OCI-LY7 (cell line): ENCODE results near the gene OR7D2. TPM values are rescaled to one million over a fixed set of nuclear protein-coding genes. Genes with fewer than 3 reads are reported as not detected.
A peak's percentile ranks its signal among the peaks of the same experiment; 100 is the strongest.

Source experiments
- BruUV-seq: library from RNA; stranded (reverse); fragments of 400-500 nt; replicated peaks from 2 replicates; lab custom pipeline; 2021; lab: Mats Ljungman, UMichigan
- CTCF ChIA-PET: fragments of 300-600 bp; sonication (Branson Sonifier 250); formaldehyde crosslinking; loops from one replicate; lab custom pipeline; 2022; ENCODE audit warnings: antibody characterized with exemption; ENCODE audit not compliant: unreplicated experiment; lab: Charles Lee
- POLR2A ChIA-PET: fragments of 300-600 bp; sonication (Branson Sonifier 250); formaldehyde crosslinking; loops from one replicate; lab custom pipeline; 2022; ENCODE audit warnings: antibody characterized with exemption; lab: Charles Lee
- DNase-seq: peaks from one replicate; pipeline ENCODE4 v3.0.0-alpha.2; 2015; ENCODE audit warnings: low spot score
- H2AFZ ChIP-seq: fragments of 200-600 bp; sonication (generic), shearing (Covaris generic); 2 replicates; pipeline ENCODE4 v1.6.1; 2014; ENCODE audit warnings: mild to moderate bottlenecking, antibody characterized with exemption, low read length, moderate library complexity
- H3K27ac ChIP-seq: fragments of 200-600 bp; sonication (generic); 2 replicates; pipeline ENCODE4 v1.5.1; 2014; ENCODE audit warnings: mixed run types, low read depth, mild to moderate bottlenecking, moderate library complexity, low read length, inconsistent platforms; ENCODE audit not compliant: poor library complexity, severe bottlenecking
- H3K36me3 ChIP-seq: fragments of 200-600 bp; sonication (generic); 2 replicates; pipeline ENCODE4 v1.6.1; 2014; ENCODE audit warnings: mild to moderate bottlenecking, antibody characterized with exemption, low read length, moderate library complexity, mixed read lengths; ENCODE audit not compliant: insufficient read depth
- H3K4me1 ChIP-seq: fragments of 200-600 bp; sonication (generic); 2 replicates; pipeline ENCODE4 v1.5.1; 2014; ENCODE audit warnings: mild to moderate bottlenecking, low read length; ENCODE audit not compliant: insufficient read depth, poor library complexity, severe bottlenecking
- H3K4me2 ChIP-seq: fragments of 200-600 bp; sonication (generic); 2 replicates; pipeline ENCODE4 v1.6.1; 2014; ENCODE audit warnings: mild to moderate bottlenecking, low read length
- H3K4me3 ChIP-seq: fragments of 200-600 bp; sonication (generic); 2 replicates; pipeline ENCODE4 v1.5.1; 2014; ENCODE audit warnings: mild to moderate bottlenecking, low read depth, low read length; ENCODE audit not compliant: poor library complexity, severe bottlenecking
- H3K79me2 ChIP-seq: fragments of 200-600 bp; sonication (generic); 2 replicates; pipeline ENCODE4 v1.6.1; 2016; ENCODE audit warnings: low read depth, mild to moderate bottlenecking, low read length, moderate library complexity, mixed read lengths; ENCODE audit not compliant: insufficient read depth
- H3K9me2 ChIP-seq: fragments of 200-600 bp; sonication (generic); 2 replicates; pipeline ENCODE4 v1.6.1; 2016; ENCODE audit warnings: mild to moderate bottlenecking, low read length, mixed read lengths; ENCODE audit not compliant: insufficient read depth
- H3K9me3 ChIP-seq: fragments of 200-600 bp; sonication (generic); 2 replicates; pipeline ENCODE4 v1.6.1; 2014; ENCODE audit warnings: mild to moderate bottlenecking, mixed run types, low read length, mixed read lengths
- H4K20me1 ChIP-seq: fragments of 200-600 bp; sonication (generic); 2 replicates; pipeline ENCODE4 v1.6.1; 2014; ENCODE audit warnings: mild to moderate bottlenecking, antibody characterized with exemption, low read length, moderate library complexity, mixed read lengths; ENCODE audit not compliant: insufficient read depth
- CTCF ChIP-seq: fragments of 200-600 bp; sonication (generic); conservative IDR thresholded peaks from 2 replicates; pipeline ENCODE4 v1.5.1; 2014; ENCODE audit warnings: mild to moderate bottlenecking, antibody characterized with exemption, low read length, moderate library complexity, mixed read lengths
- EZH2phosphoT487 ChIP-seq: fragments of 200-600 bp; sonication (generic); IDR thresholded peaks from 2 replicates; pipeline ENCODE4 v1.6.1; 2018; ENCODE audit warnings: low read depth, borderline replicate concordance, mild to moderate bottlenecking, mixed run types, antibody characterized with exemption, low read length, moderate library complexity, mixed read lengths
- intact Hi-C: fragments of 100-400 bp; cut with micrococcal nuclease; formaldehyde crosslinking; loops from one replicate; pipeline ENCODE4 v1.10.0; 2022; ENCODE audit not compliant: unreplicated experiment
- total RNA-seq, 2 experiments: library from RNA; depleted of rRNA in 1 of 2; stranded (reverse); fragments of >200 nt in 1 of 2; shearing (Covaris generic) in 1 of 2; gene quantifications; 2 replicates each; pipeline ENCODE4 v1.2.3, GENCODE V29; 2014 to 2022

Gene OR7D2
- total RNA-seq, 2 experiments from 2014 or later = not detected

DNA sequence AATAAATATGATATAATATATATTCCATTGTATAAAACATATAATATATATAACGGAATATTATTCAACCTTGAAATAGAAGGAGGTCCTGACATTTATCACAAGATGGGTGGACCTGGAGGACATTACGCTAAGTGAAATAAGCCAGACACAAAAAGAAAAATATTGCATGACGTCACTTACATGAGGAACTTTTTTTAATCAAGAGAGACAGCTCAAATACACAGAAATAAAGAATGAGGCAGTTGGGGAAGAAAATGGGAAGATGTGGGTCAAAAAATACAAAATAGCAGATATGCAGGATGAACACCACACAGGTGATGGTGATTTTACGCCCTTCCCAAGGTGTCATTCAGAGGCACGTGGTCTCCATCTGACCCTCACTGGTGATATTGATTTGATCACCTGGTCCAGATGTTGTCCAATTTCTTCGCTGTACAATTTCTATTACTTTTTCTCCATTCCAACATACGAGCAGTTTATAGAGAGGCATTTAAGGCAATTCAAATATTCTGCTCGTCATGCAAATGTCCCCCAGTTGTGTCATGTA lies 39.1 kb upstream of the OR7D2 start:
- H2AFZ ChIP-seq = peak overlapping the region; percentile 96
- peaks cover 35% of the 10 kb centered on the region for H3K36me3 ChIP-seq
- TF ChIP-seq EZH2phosphoT487 (no peak), CTCF (no peak; the same call in 1 of the 2 replicates)
- intact Hi-C loops = loop anchor here (10.0 kb wide), 2 partner anchors 165 to 295 kb away; partner anchors contain the start of genes ZNF266 and ZNF699
- H3K4me2 ChIP-seq = peak overlapping the region; percentile 90
- H3K4me3 ChIP-seq = peak overlapping the region; percentile 87
- ChIA-PET POLR2A (no interaction called here), CTCF (no interaction called here)
- peak; percentile 5 for DNase-seq
- H3K79me2 ChIP-seq = peaks cover 44% of the 10 kb centered on the region
- BruUV-seq = TSS peak; percentile 94
- peaks cover 25% of the 10 kb centered on the region for H3K9me3 ChIP-seq
- no peak overlapping the region for H3K27ac ChIP-seq
- H4K20me1 ChIP-seq = peaks cover 11% of the 10 kb centered on the region; the same call in 1 of the 2 replicates
- H3K9me2 ChIP-seq = no peaks in the 10 kb centered on the region
- peaks cover 11% of the 10 kb centered on the region for H3K4me1 ChIP-seq

DNA sequence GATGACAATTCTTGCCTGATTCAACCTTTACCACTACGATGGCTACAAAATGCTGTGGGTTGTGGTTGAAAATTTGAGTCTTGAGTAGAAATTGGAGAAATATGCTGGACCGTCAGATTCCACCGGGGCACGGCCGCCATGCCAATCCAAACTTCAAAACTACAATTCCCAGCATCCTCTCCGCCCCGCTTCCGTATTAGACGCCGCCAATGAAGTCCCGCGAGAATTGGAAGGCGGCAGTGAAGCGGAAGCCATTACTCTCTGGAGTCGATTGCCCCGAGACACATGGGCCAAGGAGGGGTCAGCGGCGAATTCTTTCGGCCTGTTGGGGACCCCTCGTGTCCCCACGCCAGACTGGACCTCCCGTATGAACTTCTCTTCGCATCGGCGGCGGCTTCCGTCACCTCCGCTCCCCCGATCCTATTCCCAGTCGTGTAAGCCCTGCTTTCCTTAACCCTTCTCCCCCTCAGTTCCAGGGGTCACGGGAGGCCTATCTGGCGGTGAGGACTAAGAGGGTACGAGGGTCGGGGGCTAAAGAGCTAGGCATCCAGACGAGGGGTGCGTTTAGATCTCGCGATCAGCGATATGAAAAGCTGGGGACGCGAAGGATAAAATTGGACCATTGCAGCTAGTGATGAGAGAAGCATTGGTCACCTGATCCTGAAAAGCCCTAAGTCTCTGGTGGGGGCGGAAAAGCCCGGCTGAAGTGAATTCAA lies 38.5 kb upstream of the OR7D2 start, which contains the start of gene ZNF317:
ZNF317 (plus strand) TSS at position 239 of the 716 bp plus-strand sequence. CDS start 15,620 bp downstream, outside the sequence.
- Histone ChIP-seq H3K4me3 (peak within 1 kb of the TSS; percentile 87), H3K79me2 (peaks cover 51% of the 10 kb centered on the region), H3K9me2 (no peaks in the 10 kb centered on the region), H3K4me1 (peaks cover 11% of the 10 kb centered on the region), H2AFZ (peak within 1 kb of the TSS; percentile 96), H3K36me3 (peaks cover 42% of the 10 kb centered on the region), H3K9me3 (peaks cover 32% of the 10 kb centered on the region), H3K27ac (peak within 1 kb of the TSS; percentile 37), H3K4me2 (peak within 1 kb of the TSS; percentile 90), H4K20me1 (peaks cover 14% of the 10 kb centered on the region; the same call in 1 of the 2 replicates)
- peak; percentile 96 for DNase-seq
- no TSS peak for BruUV-seq
- TF ChIP-seq CTCF (no peak), EZH2phosphoT487 (no peak)
- POLR2A ChIA-PET = interaction anchor here (0.6 kb wide), 1 partner anchor 443 kb away, joined by 5 read pairs; no protein-coding TSS in a partner anchor
- CTCF ChIA-PET = no interaction called here
- intact Hi-C loops = no loop called here
